Hematopoietic multipotent progenitor cell (in vitro differentiated cells): ENCODE measurements around the gene CDH18. TPM values are rescaled to one million over a fixed set of nuclear protein-coding genes. Genes with fewer than 3 reads are reported as not detected.

ENCODE experiments used
- DNase-seq, 3 donors: peaks; one replicate each; pipeline ENCODE4 v3.0.0-alpha.2; 2011 to 2015; ENCODE audit warnings: low read depth in 2 of 3, low spot score in 2 of 3
- total RNA-seq: library from RNA; depleted of rRNA; stranded (reverse); fragments of >200 nt; gene quantifications from one replicate; pipeline ENCODE4 v1.2.3, GENCODE V29; 2012

The CDH18 gene, protein sequence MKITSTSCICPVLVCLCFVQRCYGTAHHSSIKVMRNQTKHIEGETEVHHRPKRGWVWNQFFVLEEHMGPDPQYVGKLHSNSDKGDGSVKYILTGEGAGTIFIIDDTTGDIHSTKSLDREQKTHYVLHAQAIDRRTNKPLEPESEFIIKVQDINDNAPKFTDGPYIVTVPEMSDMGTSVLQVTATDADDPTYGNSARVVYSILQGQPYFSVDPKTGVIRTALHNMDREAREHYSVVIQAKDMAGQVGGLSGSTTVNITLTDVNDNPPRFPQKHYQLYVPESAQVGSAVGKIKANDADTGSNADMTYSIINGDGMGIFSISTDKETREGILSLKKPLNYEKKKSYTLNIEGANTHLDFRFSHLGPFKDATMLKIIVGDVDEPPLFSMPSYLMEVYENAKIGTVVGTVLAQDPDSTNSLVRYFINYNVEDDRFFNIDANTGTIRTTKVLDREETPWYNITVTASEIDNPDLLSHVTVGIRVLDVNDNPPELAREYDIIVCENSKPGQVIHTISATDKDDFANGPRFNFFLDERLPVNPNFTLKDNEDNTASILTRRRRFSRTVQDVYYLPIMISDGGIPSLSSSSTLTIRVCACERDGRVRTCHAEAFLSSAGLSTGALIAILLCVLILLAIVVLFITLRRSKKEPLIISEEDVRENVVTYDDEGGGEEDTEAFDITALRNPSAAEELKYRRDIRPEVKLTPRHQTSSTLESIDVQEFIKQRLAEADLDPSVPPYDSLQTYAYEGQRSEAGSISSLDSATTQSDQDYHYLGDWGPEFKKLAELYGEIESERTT
- not detected for total RNA-seq

DNA sequence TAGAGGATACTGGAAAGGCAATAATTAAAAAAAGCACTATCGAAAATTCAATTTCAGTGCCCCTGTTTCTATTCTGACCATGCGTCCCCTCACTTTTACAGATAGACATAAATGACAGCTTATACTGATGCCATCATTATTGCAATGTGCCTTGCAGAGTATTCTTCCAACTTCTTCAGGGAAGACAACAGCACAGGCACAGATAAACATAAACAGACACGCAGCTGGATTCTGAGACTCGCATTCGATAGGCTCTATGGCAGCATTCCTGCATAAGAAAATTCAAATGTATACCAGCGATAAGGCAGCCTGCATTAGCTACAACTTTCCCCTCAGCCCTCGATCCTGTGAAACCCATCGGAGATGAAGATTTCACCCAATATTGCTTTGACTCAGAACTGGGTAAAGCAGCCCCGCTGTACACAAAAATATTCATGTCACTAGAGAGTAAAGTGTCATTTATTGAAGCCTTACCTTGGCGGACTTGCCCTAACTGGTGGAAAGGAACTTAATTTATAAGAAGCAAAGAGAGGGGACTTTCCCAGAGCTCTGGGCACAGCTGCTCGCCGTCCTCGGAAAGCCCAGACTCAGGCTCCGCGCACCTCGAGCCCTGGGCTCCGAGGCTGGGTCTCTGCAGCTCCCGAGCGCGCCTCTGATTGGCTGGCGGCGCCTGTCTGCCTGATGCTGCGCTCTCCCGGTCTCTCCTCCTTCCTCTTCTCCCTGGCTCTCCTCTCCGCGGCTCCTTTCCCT, at the start of gene CDH18:
TSS of gene CDH18 (minus strand) at position 589 of the 750 bp plus-strand sequence. CDS start 149,214 bp downstream, outside the sequence.
- DNase-seq, result peak in 2 of 3 donors; percentile 7 to 8

DNA sequence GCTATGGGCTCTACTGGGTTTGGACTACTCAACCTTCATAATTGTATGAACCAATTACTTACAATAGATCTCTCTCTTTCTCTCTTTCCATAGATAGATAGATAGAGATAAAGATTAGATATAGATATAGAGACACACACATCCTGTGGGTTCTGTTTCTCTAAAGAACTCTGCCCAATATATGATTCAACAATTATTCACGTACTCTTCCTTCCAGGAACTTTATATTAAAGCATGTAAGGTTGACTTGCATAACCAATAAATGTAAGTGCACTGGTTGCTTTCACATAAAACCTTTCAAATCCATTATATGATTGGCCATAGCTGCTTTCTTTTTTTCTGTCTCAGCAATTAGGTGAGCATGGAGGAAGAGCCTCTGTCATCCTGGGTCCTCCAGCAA, 46.7 kb upstream of the CDH18 start:
- DNase-seq, result no peak

DNA sequence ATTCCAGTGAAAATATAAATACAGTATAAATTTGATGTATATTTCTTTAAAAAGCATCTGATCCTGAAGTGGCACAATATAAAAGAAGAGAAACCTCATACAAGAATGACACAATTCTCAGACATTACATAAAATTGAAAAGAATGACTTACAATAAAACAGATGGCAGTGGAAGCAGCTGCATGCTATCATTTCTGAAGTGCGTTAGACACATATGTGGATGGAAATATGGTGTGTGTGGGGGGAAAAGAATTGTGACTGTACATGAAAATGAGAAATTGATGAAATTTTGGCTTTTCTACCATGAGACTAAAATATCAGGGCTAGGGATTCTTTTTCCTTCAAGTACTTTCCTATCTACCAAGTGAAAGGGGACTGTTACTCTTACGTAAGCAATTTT, 45.9 kb upstream of the CDH18 start:
- DNase-seq, result no peak

DNA sequence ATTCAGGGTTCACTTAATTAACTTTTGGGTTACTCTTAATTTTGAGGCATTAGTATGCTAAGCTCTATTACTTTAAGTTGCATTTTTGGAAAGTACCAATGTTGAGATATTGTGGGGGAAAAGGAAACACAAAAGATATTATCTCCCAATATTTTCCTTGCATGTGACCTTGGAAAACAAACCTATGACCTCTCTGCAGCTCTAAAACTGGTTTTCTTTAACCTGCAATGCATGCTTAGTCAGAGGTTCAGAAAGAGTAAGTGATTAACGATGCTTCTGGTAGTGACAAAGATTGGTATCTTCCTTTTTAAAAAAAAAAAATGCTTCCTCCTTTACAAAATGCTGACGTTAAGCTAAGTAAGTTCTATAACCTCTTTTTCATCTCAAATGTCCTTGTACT, 44.9 kb upstream of the CDH18 start:
- DNase-seq, result peak in 2 of 3 donors; percentile 18 to 56

DNA sequence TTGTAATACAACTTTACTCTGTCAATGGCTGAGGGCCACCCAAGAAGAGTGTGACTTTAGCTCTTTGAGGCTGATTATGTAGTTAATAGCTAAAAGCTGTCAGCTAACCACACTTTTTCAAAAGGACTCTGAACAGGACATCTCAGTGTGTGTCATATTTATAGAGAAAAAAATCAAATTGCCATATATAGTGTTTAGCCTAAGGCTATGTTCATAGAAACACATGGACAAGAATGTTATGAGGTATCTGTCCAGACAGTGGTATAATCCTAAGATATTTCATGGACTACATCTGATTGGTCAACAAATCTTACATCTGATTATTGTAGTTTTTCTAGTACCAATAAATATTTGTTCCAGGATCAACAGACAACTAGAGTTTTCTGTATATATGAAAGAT, 42.1 kb upstream of the CDH18 start:
- DNase-seq, result no peak

DNA sequence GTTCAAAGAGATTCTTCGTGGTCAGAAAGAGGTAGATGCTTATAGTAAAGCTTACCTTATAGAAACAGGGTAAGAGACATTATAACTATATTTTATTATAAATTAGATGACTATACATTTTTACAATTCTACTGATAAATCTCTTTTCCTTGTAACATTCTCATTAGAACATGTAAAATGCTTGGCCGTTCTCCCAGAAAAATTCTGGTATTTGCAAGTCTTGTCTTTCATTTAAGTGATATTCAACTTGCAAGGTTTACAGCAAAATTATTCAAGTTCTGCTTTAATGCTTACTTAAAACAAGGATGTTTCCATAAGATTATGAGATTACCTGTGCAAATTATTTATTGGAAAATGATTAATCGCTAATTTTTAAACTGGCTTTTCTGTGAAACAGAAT, 41.3 kb upstream of the CDH18 start:
- DNase-seq, result no peak

DNA sequence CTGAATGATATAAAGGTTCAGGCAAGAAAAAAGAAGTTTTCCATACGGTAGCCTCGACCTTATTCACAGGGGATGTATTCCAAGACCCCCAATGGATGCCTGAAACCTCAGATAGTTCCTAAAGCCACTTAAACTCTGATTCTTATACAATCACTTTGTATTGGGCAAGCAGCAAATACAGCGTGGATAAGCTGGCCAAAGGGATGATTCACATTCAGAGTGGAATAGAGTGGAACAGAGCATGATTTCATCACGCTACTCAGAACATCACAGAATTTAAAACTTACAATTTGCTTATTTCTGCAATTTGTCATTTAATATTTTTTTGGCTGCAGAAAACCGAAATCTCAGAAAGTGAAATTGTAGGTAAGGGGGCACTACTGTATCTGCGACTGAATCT, 40.5 kb upstream of the CDH18 start:
- DNase-seq, result no peak

DNA sequence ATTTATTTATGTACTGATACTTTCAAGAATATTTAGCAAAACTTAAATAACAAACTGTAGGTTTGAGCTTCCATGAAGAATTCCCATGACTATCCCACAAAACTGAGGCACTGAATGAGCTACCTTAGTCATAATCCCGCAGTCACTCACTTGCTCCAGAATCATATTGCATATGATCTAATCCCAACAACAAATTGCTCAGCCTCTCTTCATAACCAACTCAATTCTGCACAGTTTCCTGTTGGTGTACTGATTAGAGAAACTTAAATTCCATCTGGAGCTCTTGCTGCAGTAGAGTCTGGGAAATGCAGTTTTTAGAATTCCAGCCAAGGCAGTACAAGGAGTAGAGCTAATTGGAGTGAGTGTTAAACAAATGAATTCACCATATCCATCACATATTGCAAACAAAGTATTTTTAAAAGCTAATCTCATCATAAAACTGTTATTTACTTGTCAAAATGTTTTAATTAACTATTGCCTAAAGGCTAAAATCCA, 35.7 kb upstream of the CDH18 start:
- no peak for DNase-seq

DNA sequence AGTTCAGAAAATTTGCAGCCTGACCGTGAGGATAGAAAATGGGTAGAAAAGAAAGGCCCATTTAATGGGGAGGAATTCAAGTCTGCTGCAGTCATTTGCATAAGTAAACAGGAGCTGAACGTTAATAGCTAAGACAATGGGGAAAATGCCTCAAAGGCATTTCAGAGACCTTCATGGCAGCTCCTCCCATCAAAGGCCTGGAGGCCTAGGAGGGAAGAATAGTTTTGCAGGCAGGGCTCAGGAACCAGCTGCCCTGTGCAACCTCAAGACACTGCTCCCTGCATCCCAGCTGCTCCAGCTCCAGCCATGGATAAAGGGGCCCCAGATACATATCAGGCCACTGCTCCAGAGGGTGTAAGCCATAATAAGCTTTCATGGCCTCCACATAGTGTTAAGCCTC, 32.2 kb upstream of the CDH18 start:
- DNase-seq, result no peak

DNA sequence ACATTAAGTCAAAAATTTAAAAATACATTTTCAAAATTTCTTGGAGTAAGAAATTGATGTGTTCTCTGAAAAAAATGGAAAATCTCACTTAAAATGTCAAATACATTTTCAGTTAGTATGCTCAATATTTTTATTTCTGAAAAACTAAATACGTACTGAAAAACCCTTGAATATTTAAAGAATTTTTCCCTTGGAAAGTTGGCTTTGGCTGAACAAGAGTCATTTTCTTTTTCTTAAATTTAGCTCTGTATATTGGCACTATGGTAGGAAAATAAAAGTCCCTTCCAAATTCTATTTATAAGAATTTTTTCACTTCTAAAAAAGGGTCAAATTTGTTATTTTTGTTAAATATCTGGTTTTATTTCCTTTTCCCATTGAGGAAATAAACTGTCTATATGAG, 29.0 kb upstream of the CDH18 start:
- DNase-seq, result no peak

DNA sequence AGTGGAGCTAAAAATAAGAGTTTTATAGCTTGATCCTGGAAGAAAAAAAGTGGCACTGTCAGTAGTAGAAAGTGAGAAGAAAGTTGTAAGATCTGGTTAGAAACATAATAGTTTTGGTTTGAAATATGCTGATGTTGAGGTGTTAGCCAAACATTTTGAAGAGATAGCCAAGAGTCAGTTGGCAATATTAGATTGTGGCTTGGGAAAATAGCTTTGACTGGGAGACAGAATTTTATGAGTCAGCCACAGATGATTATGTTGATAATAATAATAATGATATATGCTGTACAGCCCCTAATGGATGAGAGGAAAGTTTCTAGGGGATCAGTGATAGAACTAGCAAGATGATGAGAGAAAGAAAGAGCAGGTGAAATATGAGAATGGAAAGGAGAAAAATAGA, 12.4 kb upstream of the CDH18 start:
- DNase-seq, result no peak

DNA sequence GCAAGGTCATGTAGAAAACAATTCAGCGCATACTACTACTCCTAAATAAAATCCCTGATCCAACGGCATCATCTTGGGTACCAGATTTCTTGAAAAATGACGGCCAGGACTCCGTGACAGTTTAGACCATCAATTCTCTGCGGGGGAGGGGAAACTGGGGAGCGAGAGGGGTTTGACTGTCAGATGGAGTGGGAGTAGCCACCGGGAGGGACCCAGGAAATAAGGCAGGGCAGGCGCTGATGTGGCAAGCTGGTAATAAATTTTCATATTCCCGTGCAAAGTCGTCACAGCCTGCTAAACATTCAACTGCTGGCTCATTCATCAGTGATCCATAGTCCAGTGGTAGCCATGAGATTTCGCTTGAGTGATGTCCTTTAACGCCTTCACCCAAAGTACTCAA, 457 bp upstream of the CDH18 start:
- DNase-seq, result no peak

DNA sequence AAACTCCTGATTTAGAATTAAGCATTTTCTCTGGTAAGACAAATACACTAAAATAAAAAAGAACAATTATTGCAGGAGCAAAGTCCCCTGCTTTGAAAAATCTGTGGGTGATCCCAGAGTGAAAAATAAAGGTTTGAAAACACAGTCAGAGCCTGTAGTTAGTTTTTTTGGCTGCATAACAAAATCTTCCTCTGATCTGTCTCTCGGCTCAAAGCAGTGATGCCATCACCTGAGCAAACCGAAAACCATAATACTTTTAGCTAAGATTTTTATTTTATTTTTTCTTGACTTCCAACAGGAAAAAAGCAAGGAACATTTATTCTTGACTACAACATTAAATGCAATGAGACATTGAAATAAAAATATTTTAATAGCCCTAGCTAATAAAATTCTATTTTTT, 1.2 kb downstream of the CDH18 start:
- no peak for DNase-seq

DNA sequence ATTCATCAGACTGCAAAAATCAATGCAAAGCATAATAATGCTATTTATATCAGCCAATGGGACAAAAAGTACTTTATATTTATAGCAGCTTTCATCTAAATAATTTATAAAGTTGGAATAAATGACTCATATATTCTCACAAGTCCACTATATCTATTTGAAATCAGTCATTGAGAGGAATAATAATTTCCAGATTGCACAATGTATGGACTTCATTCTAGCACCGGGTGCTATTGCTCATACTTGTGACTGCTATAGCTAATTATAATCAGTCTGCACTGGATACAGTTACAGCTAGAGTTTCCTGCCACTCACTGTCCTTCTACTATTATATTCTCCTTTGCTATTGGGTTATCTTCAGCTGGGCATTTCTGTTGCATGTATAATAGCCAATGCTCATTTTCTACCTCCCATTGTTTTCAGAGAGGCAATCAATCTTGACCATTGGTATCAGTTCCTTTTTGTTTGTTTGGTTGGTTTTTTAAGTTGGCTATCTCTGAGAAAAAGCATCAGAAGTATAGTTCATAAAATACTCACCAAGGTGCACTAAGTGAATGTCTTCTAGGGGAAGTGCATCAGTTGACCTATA, 1.9 kb downstream of the CDH18 start:
- no peak for DNase-seq

DNA sequence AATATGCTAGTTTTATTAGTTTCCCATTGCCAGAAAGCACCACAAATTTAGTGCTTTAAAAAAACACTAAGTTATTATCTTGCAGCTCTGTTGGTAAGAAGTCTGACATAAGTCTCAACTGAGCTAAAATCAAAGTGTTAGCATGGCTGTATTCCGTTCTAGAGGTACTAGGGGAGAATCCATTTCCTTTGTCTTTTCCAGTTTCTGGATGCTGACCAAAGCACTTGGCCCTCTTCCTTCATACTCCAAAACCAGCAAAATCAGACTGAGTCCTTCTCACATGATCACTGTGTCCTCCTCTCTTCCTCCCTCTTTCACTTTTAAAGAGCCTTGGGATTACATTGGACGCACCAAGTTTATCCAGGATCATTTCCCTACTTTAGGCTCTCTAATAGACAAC, 9.5 kb downstream of the CDH18 start:
- DNase-seq, result no peak

DNA sequence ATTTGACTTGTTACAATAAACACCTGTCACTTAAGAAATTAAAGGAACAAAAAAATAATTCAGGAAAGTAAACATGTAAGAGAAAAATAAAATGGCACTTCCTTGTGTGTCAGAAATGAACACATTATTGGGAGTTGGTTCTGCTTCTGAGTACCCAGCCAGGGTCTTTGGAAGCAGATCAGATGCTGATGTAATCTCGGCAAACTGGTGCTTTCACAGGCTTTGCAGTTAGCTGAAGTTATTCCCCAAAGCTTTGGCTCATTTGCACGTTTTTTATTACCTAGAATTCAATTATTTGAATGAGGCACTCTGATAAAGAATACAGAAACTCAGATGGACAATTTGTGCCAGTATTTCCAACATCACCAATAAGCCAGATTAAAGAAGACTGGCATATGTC, 10.9 kb downstream of the CDH18 start:
- no peak for DNase-seq

DNA sequence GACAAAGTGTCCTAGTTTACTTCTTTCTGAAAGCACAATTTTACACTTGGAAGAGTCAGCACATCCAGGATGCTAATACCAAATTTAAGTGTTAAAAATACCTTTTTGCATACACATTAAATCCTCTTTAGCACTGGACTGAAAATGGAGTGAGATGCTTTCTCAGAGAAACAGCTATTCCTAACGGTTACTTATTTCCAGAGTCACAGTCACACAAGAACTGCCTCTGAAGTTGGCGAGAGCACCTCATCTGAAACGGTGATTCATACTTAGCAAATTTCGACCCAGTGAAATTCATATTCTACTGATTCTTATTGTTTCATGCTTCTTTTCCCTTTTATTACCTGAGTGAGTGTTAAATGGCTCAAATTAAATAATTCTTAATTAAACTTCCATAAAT, 12.2 kb downstream of the CDH18 start:
- DNase-seq, result no peak

DNA sequence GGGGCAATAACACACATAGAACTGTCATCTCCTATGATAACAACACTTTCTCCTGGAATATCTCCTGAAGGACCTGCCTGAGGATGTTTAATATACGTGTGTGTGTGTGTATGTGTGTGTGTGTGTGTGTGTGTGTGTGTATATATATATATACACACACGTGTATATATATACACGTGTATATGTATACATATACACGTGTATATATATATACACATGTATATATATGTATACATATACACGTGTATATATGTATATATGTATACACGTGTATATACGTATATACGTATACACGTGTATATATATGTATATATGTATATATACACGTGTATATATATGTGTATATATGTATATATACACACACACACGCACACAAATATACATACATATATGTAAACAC, 27.5 kb downstream of the CDH18 start:
- DNase-seq, result no peak

DNA sequence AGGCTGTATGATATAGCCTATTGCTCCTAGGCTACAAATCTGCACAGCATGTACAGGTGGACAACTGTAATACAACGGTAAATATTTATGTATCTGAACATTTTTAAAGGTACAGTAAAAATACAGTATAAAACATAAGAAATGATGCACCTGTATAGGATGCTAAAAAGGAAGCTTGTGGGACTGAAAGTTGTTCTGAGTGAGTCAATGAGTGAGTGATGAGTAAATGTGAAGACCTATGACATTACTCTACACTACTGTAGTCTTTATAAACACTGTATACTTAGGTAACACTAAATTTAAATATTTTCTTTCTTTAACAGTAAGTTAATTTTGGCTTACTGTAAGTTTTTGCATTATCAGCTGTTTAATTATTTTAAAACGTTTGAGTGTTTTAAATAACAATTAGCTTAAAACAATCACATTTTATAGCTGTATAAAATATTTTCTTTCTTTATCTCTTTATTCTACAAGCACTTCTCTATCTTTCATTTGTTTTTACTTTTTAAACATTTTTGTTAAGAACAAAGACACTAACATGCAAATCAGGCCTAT, 28.1 kb downstream of the CDH18 start:
- DNase-seq, result no peak

DNA sequence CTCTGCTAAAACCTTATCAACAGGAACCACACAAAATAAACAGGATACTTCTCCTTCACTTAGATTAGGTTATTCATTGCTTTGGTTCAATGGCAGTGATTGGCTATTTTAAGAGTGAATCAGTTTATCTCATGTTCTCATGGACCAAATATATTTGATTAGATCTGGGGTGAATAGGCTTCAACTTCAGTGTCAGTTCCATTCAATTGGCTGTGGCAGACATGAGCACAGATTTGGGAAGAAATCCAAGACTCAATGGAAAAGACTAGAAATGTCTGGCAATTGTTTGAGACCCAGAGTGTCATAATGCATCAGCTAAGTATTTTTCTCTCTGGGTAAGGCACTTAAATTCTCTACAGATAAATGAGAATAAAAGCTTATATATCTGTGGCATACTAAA, 37.1 kb downstream of the CDH18 start:
- no peak for DNase-seq

DNA sequence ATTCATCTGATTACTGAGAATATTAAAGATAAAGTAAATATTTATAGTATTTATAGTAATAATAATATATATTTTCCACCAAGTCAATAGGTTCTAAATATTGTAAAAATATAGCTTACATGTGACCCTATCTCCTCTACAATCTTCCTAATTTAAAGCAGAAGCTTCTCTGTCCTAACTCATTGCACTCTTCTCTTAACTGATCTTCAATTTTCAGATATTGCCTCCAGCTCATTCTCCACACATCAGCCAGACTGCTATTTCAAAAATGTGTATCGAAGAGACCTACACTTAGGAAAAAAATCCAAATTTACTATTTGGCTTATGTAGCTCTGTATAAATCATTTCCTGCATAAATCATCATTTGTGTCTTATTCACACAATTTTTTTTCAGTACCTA, 47.8 kb downstream of the CDH18 start:
- no peak for DNase-seq
